Progenitor cell of endocrine pancreas (in vitro differentiated cells): ENCODE data around the gene CHN1. TPM values are rescaled to one million over a fixed set of nuclear protein-coding genes. Genes with fewer than 3 reads are reported as not detected.

ENCODE experiments used
- DNase-seq: peaks from one replicate; pipeline ENCODE4 v3.0.0; 2021; ENCODE audit warnings: low spot score; ENCODE audit not compliant: unreplicated experiment
- H3K27ac Mint-ChIP-seq: 2 replicates; pipeline ENCODE4 v1.8.0; 2021; ENCODE audit warnings: mild to moderate bottlenecking, moderate library complexity, mixed read lengths
- H3K27me3 Mint-ChIP-seq: 2 replicates; pipeline ENCODE4 v1.8.0; 2021; ENCODE audit warnings: mixed read lengths
- H3K36me3 Mint-ChIP-seq: 2 replicates; pipeline ENCODE4 v1.8.0; 2022; ENCODE audit warnings: mixed read lengths; ENCODE audit not compliant: insufficient read depth
- H3K4me1 Mint-ChIP-seq: 2 replicates; pipeline ENCODE4 v1.8.0; 2021; ENCODE audit warnings: low read depth, mixed read lengths
- H3K4me3 Mint-ChIP-seq: 2 replicates; pipeline ENCODE4 v1.8.0; 2021; ENCODE audit warnings: low read depth, mild to moderate bottlenecking, moderate library complexity, mixed read lengths
- H3K9me3 Mint-ChIP-seq: 2 replicates; pipeline ENCODE4 v1.8.0; 2021; ENCODE audit warnings: low read depth, mixed read lengths
- total RNA-seq: library from RNA; stranded (reverse); gene quantifications from 2 replicates; pipeline ENCODE4 v1.2.1, GENCODE V29; 2021
- TF ChIP-seq, protein P1 (sequence below): fragments of 200-600 bp; sonication (generic); IDR thresholded peaks from one replicate; pipeline ENCODE4 v1.5.0; 2021; ENCODE audit warnings: antibody characterized with exemption, mild to moderate bottlenecking; ENCODE audit not compliant: unreplicated experiment

The CHN1 gene
- total RNA-seq, 1 donor from 2014 or later, result 50.3 TPM

DNA sequence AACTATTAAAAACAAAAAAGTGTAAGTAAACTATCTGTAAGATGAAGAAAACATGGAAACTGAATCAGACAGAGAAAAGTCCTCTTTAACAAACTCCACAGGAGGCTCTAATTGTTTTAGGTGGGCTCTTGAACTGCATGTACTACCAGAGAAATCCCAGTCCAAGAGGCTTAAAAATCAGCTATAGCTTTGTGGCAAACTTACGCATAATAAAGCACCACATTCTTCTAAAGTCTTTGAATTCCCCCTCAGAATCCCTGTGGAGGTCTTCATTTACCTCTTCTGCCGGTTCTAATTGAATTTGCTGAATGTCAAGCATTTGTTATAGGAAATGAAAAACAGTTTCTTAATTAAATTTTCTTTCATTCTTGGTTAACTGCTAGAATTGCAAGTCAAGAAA, 40.8 kb downstream of the CHN1 start:
- Mint-ChIP-seq H3K27me3 (no peaks in the 10 kb centered on the region), H3K4me1 (peaks cover 19% of the 10 kb centered on the region), H3K36me3 (no peaks in the 10 kb centered on the region), H3K9me3 (no peaks in the 10 kb centered on the region), H3K4me3 (no peak overlapping the region), H3K27ac (no peak overlapping the region)
- TF ChIP-seq, protein P1, sequence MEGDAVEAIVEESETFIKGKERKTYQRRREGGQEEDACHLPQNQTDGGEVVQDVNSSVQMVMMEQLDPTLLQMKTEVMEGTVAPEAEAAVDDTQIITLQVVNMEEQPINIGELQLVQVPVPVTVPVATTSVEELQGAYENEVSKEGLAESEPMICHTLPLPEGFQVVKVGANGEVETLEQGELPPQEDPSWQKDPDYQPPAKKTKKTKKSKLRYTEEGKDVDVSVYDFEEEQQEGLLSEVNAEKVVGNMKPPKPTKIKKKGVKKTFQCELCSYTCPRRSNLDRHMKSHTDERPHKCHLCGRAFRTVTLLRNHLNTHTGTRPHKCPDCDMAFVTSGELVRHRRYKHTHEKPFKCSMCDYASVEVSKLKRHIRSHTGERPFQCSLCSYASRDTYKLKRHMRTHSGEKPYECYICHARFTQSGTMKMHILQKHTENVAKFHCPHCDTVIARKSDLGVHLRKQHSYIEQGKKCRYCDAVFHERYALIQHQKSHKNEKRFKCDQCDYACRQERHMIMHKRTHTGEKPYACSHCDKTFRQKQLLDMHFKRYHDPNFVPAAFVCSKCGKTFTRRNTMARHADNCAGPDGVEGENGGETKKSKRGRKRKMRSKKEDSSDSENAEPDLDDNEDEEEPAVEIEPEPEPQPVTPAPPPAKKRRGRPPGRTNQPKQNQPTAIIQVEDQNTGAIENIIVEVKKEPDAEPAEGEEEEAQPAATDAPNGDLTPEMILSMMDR, result no peak
- DNase-seq, result no peak

- peaks cover 19% of the 10 kb centered on the region for H3K4me1 Mint-ChIP-seq
- no peak overlapping the region for H3K4me3 Mint-ChIP-seq
- DNase-seq, result no peak
These were observed 41.5 kb downstream of the CHN1 start for GRCh38 chr2:174963437-174964400.

DNA sequence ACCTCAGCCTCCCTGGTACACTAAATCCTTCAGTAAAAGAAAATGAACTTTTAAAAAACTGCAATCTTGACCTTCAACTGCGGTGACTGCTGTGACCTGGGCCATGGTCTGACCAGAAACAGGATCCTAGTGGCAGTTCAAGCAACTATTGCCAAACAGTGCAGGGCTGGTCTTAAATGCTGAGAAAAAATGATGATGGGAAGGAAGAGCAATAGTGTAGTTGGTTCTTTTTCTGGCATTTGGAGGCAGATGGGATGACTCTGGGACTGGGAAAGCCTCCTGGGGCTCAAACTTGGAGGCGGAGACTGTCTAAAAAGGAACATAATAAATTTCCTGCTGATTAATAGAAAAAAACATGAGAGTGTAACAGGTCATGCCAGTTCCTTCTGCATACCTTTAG, 45.4 kb downstream of the CHN1 start:
- H3K27ac Mint-ChIP-seq, result no peak overlapping the region
- peaks cover 4% of the 10 kb centered on the region for H3K9me3 Mint-ChIP-seq
- H3K27me3 Mint-ChIP-seq, result no peaks in the 10 kb centered on the region
- H3K4me1 Mint-ChIP-seq, result peaks cover 11% of the 10 kb centered on the region
- H3K4me3 Mint-ChIP-seq, result no peak overlapping the region
- DNase-seq, result no peak
- TF ChIP-seq, protein P1, result no peak
- peaks cover 5% of the 10 kb centered on the region for H3K36me3 Mint-ChIP-seq

More at GRCh38 chr2:174963437-174964400, 41.5 kb downstream of the CHN1 start:
- no peaks in the 10 kb centered on the region for H3K9me3 Mint-ChIP-seq
- peak overlapping the region; percentile 22 for H3K27ac Mint-ChIP-seq
- TF ChIP-seq, protein P1, result no peak
- H3K36me3 Mint-ChIP-seq, result no peaks in the 10 kb centered on the region
- no peaks in the 10 kb centered on the region for H3K27me3 Mint-ChIP-seq

- Mint-ChIP-seq H3K27ac (peak overlapping the region; percentile 25), H3K9me3 (peaks cover 9% of the 10 kb centered on the region), H3K27me3 (no peaks in the 10 kb centered on the region), H3K4me1 (peaks cover 9% of the 10 kb centered on the region), H3K36me3 (peaks cover 5% of the 10 kb centered on the region), H3K4me3 (no peak overlapping the region)
- no peak for DNase-seq
- TF ChIP-seq, protein P1, result no peak
These were observed 48.1 kb downstream of the CHN1 start for GRCh38 chr2:174957050-174957449.

GRCh38 chr2:174952607-174953006, 52.6 kb downstream of the CHN1 start:
- H3K27ac Mint-ChIP-seq, result no peak overlapping the region
- H3K36me3 Mint-ChIP-seq, result peaks cover 5% of the 10 kb centered on the region
- peaks cover 9% of the 10 kb centered on the region for H3K4me1 Mint-ChIP-seq
- no peak overlapping the region for H3K4me3 Mint-ChIP-seq
- no peak for DNase-seq
- TF ChIP-seq, protein P1, result no peak
- no peaks in the 10 kb centered on the region for H3K27me3 Mint-ChIP-seq
- H3K9me3 Mint-ChIP-seq, result peaks cover 9% of the 10 kb centered on the region
